Muscle of arm (tissue), 12 donors: Measurements from ENCODE around the gene KIFC1. TPM values are rescaled to one million over a fixed set of nuclear protein-coding genes. Genes with fewer than 3 reads are reported as not detected.

ENCODE experiments used
- DNase-seq: peaks from one replicate; pipeline ENCODE4 v3.0.0-alpha.2; 2013
- polyA plus RNA-seq, 12 donors: library from polyadenylated mRNA; unstranded; fragments of 120-200 nt; gene quantifications; one replicate each; pipeline ENCODE4 v1.2.1, GENCODE V29; 2013; ENCODE audit not compliant: insufficient read length in 12 of 12

The KIFC1 gene
- polyA plus RNA-seq, 12 donors: 15.2 to 39.0 (median 23.6) TPM; not detected in 1

- no peak for DNase-seq
Observed at GRCh38 chr6:33441457-33441856, 49.8 kb downstream of the KIFC1 start.

GRCh38 chr6:33442283-33442682, 50.7 kb downstream of the KIFC1 start:
- DNase-seq: no peak

GRCh38 chr6:33443025-33443424, 51.4 kb downstream of the KIFC1 start:
- no peak for DNase-seq

- DNase-seq: no peak
Observed at GRCh38 chr6:33443619-33444504, 52.2 kb downstream of the KIFC1 start.

- DNase-seq: no peak
Observed at GRCh38 chr6:33445119-33445603, 53.5 kb downstream of the KIFC1 start.

GRCh38 chr6:33446356-33446755, 54.7 kb downstream of the KIFC1 start:
- no peak for DNase-seq

- no peak for DNase-seq
Observed at GRCh38 chr6:33450434-33450833, 58.8 kb downstream of the KIFC1 start.

GRCh38 chr6:33451606-33452005, 60.0 kb downstream of the KIFC1 start:
- DNase-seq: no peak

GRCh38 chr6:33452496-33452895, 60.9 kb downstream of the KIFC1 start:
- no peak for DNase-seq

GRCh38 chr6:33453393-33454008, 61.9 kb downstream of the KIFC1 start:
- no peak for DNase-seq

- DNase-seq: peak; percentile 96
Observed at GRCh38 chr6:33454009-33454946, 62.7 kb downstream of the KIFC1 start, which contains the start of gene ZBTB9. TSS of gene ZBTB9 (plus strand) at chr6:33454576. CDS start at chr6:33455101, 525 bp downstream.

GRCh38 chr6:33455051-33455450, 63.4 kb downstream of the KIFC1 start:
- no peak for DNase-seq

- DNase-seq: no peak
Observed at GRCh38 chr6:33456156-33456555, 64.5 kb downstream of the KIFC1 start.

- DNase-seq: no peak
Observed at GRCh38 chr6:33458676-33459075, 67.1 kb downstream of the KIFC1 start.

- DNase-seq: no peak
Observed at GRCh38 chr6:33459226-33459625, 67.6 kb downstream of the KIFC1 start.

Other genes starting within 250 kb of the KIFC1 start
- 100 to 1,000 TPM in 1 of 12 donors, 10 to 100 TPM in 10, not detected in 1; 32.4 to 120 (median 49.2) TPM for gene COL11A2, start 199.4 kb upstream of the KIFC1 start, polyA plus RNA-seq
- 10 to 100 TPM in 11 of 12 donors, not detected in 1; 33.8 to 70.0 (median 37.7) TPM for gene RXRB, start 191.2 kb upstream of the KIFC1 start, polyA plus RNA-seq
- gene SLC39A7, start 191.0 kb upstream of the KIFC1 start, polyA plus RNA-seq: 100 to 1,000 TPM in 3 of 12 donors, 10 to 100 TPM in 8, not detected in 1; 62.9 to 117 (median 77.6) TPM
- gene HSD17B8, start 187.2 kb upstream of the KIFC1 start, polyA plus RNA-seq: 10 to 100 TPM in 5 of 12 donors, 1 to 10 TPM in 6, not detected in 1; 7.8 to 20.2 (median 9.8) TPM
- 10 to 100 TPM in 11 of 12 donors, not detected in 1; 25.4 to 54.2 (median 29.2) TPM for gene RING1, start 183.3 kb upstream of the KIFC1 start, polyA plus RNA-seq
- gene VPS52, start 119.9 kb upstream of the KIFC1 start, polyA plus RNA-seq: 10 to 100 TPM in 11 of 12 donors, not detected in 1; 34.7 to 75.9 (median 45.1) TPM
- gene RPS18, start 119.7 kb upstream of the KIFC1 start, polyA plus RNA-seq: 1,000 to 10,000 TPM; 1,205 to 5,224 (median 4,322) TPM
- 1 to 10 TPM in 10 of 12 donors, not detected in 2; 1.3 to 3.8 (median 2.0) TPM for gene B3GALT4, start 114.7 kb upstream of the KIFC1 start, polyA plus RNA-seq
- gene WDR46, start 102.6 kb upstream of the KIFC1 start, polyA plus RNA-seq: 10 to 100 TPM in 11 of 12 donors, not detected in 1; 38.8 to 63.5 (median 56.3) TPM
- 10 to 100 TPM in 11 of 12 donors, not detected in 1; 35.2 to 61.0 (median 41.7) TPM for gene PFDN6, start 102.2 kb upstream of the KIFC1 start, polyA plus RNA-seq
- gene RGL2, start 92.9 kb upstream of the KIFC1 start, polyA plus RNA-seq: 10 to 100 TPM in 11 of 12 donors, not detected in 1; 43.6 to 81.3 (median 52.1) TPM
- 10 to 100 TPM in 11 of 12 donors, not detected in 1; 15.5 to 50.7 (median 21.1) TPM for gene TAPBP, start 77.7 kb upstream of the KIFC1 start, polyA plus RNA-seq
- gene ZBTB22, start 74.1 kb upstream of the KIFC1 start, polyA plus RNA-seq: 10 to 100 TPM in 11 of 12 donors, not detected in 1; 10.9 to 35.6 (median 14.3) TPM
- 10 to 100 TPM in 11 of 12 donors, not detected in 1; 26.8 to 51.2 (median 33.1) TPM for gene DAXX, start 68.9 kb upstream of the KIFC1 start, polyA plus RNA-seq
- 10 to 100 TPM in 11 of 12 donors, not detected in 1; 31.9 to 72.5 (median 46.3) TPM for gene PHF1, start 19.2 kb downstream of the KIFC1 start, polyA plus RNA-seq
- 100 to 1,000 TPM in 11 of 12 donors, not detected in 1; 106 to 145 (median 118) TPM for gene CUTA, start 26.3 kb downstream of the KIFC1 start, polyA plus RNA-seq
- gene SYNGAP1, start 28.2 kb downstream of the KIFC1 start, polyA plus RNA-seq: 10 to 100 TPM in 11 of 12 donors, not detected in 1; 12.1 to 41.9 (median 16.6) TPM
- 1 to 10 TPM in 11 of 12 donors, not detected in 1; 3.9 to 8.5 (median 6.6) TPM for gene ZBTB9, start 62.8 kb downstream of the KIFC1 start, polyA plus RNA-seq
- gene BAK1, start 188.5 kb downstream of the KIFC1 start, polyA plus RNA-seq: 10 to 100 TPM in 10 of 12 donors, 1 to 10 TPM in 1, not detected in 1; 9.9 to 26.6 (median 17.7) TPM
- 10 to 100 TPM in 4 of 12 donors, 1 to 10 TPM in 7, not detected in 1; 5.0 to 30.4 (median 7.5) TPM for gene ITPR3, start 229.5 kb downstream of the KIFC1 start, polyA plus RNA-seq